Erythroblast (primary cell): ENCODE data around the gene C2orf92.

Experiments used
- GATA1 ChIP-seq: IDR thresholded peaks from 2 replicates; pipeline ENCODE4 v1.6.1; 2011; ENCODE audit warnings: low read depth, mild to moderate bottlenecking, control low read depth, low read length, moderate library complexity
- POLR2A ChIP-seq: IDR thresholded peaks from 2 replicates; pipeline ENCODE4 v1.6.1; 2011; ENCODE audit warnings: mild to moderate bottlenecking, low read length

- TF ChIP-seq POLR2A (no peak), GATA1 (no peak)
These were observed 32.4 kb downstream of the C2orf92 start for GRCh38 chr2:97701851-97702465.
